MM.1S (cell line): Measurements from ENCODE around the gene POLR3C.

Source experiments
- DNase-seq: peaks from one replicate; pipeline ENCODE4 v3.0.0-alpha.2; 2015
- H2AFZ ChIP-seq: fragments of 300-600 bp; sonication (generic); 2 replicates; pipeline ENCODE4 v1.6.0; 2016; ENCODE audit warnings: antibody characterized with exemption, low read length
- H3F3A ChIP-seq: fragments of 300-600 bp; sonication (generic); 2 replicates; pipeline ENCODE4 v1.6.1; 2016; ENCODE audit warnings: mild to moderate bottlenecking, antibody characterized with exemption, low read length, moderate library complexity, mixed read lengths; ENCODE audit not compliant: insufficient read depth
- H3K27ac ChIP-seq: fragments of 300-600 bp; sonication (generic); 2 replicates; pipeline ENCODE4 v1.5.1; 2016; ENCODE audit warnings: mild to moderate bottlenecking, low read length
- H3K27me3 ChIP-seq: fragments of 300-600 bp; sonication (generic); replicated peaks from 2 replicates; pipeline ENCODE4 v1.6.0; 2016; ENCODE audit warnings: low read length; ENCODE audit not compliant: insufficient read depth
- H3K36me3 ChIP-seq: fragments of 300-600 bp; sonication (generic); replicated peaks from 2 replicates; pipeline ENCODE4 v1.6.1; 2016; ENCODE audit warnings: mild to moderate bottlenecking, low read length, mixed read lengths; ENCODE audit not compliant: insufficient read depth
- H3K4me1 ChIP-seq: fragments of 300-600 bp; sonication (generic); 2 replicates; pipeline ENCODE4 v1.6.1; 2016; ENCODE audit warnings: low read length, mixed read lengths
- H3K4me2 ChIP-seq: fragments of 300-600 bp; sonication (generic); 2 replicates; pipeline ENCODE4 v1.6.0; 2016; ENCODE audit warnings: low read depth, low read length
- H3K4me3 ChIP-seq: fragments of 300-600 bp; sonication (generic); 2 replicates; pipeline ENCODE4 v1.5.1; 2016; ENCODE audit warnings: low read length, mixed read lengths
- H3K79me2 ChIP-seq: fragments of 300-600 bp; sonication (generic); 2 replicates; pipeline ENCODE4 v1.6.1; 2016; ENCODE audit warnings: mixed run types, low read length, mixed read lengths
- H3K9ac ChIP-seq: fragments of 300-600 bp; sonication (generic); 2 replicates; pipeline ENCODE4 v1.6.1; 2016; ENCODE audit warnings: low read length, mixed read lengths
- H3K9me2 ChIP-seq: fragments of 300-600 bp; sonication (generic); replicated peaks from 2 replicates; pipeline ENCODE4 v1.6.1; 2016; ENCODE audit warnings: mild to moderate bottlenecking, low read length, mixed read lengths; ENCODE audit not compliant: insufficient read depth
- H3K9me3 ChIP-seq: fragments of 300-600 bp; sonication (generic); replicated peaks from 2 replicates; pipeline ENCODE4 v1.6.1; 2016; ENCODE audit warnings: mild to moderate bottlenecking, low read length, mixed read lengths; ENCODE audit not compliant: insufficient read depth
- H4K20me1 ChIP-seq: fragments of 300-600 bp; sonication (generic); 2 replicates; pipeline ENCODE4 v1.6.1; 2016; ENCODE audit warnings: mild to moderate bottlenecking, low read length, moderate library complexity, mixed read lengths; ENCODE audit not compliant: insufficient read depth
- EZH2 ChIP-seq: fragments of 300-600 bp; sonication (generic); optimal IDR thresholded peaks from 2 replicates; pipeline ENCODE3; 2017; ENCODE audit warnings: low read depth, mild to moderate bottlenecking, antibody characterized with exemption, low read length, mixed read lengths
- EZH2phosphoT487 ChIP-seq: fragments of 300-600 bp; sonication (generic); IDR thresholded peaks from 2 replicates; pipeline ENCODE4 v1.6.1; 2018; ENCODE audit warnings: antibody characterized with exemption, low read length
- TF ChIP-seq, protein P1 (sequence below): fragments of 300-600 bp; sonication (generic); IDR thresholded peaks from 2 replicates; pipeline ENCODE4 v1.5.1; 2016; ENCODE audit warnings: antibody characterized with exemption, low read length, mixed read lengths

POLR3C gene

DNA sequence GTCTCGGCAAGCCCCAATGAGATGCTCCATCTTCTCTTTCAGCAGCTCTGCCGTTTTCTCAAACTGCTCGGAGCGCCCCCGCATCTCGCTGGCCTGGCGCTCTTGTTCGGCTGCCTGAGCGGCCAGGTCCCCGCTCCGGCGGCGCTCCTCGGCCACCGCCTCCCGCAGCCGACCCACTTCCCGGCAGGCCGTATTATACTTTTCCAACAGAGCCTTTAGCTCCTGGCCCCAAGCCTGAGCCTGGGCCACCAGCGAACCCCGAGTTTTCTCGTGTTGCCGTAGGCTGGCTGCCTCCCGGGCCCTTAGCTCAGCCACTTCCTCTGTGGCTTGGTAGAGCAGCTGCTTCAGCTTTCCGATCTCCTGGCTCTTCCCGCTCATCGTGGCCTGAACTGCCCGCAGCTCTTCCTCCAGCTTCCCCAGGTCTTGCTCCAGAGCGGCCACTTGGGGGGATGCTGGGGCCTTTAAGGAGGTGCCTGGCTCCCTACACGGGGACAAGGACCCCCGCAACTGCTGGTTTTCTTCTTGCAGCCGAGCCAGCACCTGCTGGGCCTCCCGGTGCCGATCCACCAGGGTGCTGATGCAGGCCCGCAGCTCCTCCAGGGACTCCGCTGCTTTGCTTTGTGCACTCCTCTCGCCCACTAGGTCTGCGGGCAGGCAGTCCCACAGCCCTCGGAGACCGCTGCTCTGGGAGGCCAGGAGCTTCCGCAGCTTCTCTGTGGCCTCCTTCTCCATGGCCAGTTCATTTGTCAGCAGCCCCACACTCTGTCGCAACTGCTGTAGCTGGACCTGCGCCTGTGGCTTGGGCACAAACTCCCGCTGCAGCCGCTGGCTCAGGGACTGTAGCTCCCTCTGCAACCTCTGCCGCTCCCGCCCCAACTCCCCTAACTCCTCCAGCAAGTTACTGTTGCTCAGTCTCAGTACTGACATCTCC lies 48.3 kb downstream of the POLR3C start:
- Histone ChIP-seq H2AFZ (peak overlapping the region; percentile 93), H3K9ac (peak overlapping the region; percentile 50; the same call in 1 of the 2 replicates), H3K9me3 (no peaks in the 10 kb centered on the region), H3K4me2 (peak overlapping the region; percentile 94), H3F3A (0 out of 2 replicates have a peak, but pooled peaks cover 5% of the 10 kb centered on the region), H3K27ac (no peak overlapping the region), H3K4me3 (peak overlapping the region; percentile 66), H3K4me1 (peaks cover 6% of the 10 kb centered on the region), H3K27me3 (peaks cover 19% of the 10 kb centered on the region; the same call in 1 of the 2 replicates), H3K79me2 (no peaks in the 10 kb centered on the region), H3K36me3 (no peaks in the 10 kb centered on the region), H4K20me1 (no peaks in the 10 kb centered on the region), H3K9me2 (no peaks in the 10 kb centered on the region)
- peak; percentile 53 for DNase-seq
- TF ChIP-seq EZH2phosphoT487, result no peak
- TF ChIP-seq, protein P1, sequence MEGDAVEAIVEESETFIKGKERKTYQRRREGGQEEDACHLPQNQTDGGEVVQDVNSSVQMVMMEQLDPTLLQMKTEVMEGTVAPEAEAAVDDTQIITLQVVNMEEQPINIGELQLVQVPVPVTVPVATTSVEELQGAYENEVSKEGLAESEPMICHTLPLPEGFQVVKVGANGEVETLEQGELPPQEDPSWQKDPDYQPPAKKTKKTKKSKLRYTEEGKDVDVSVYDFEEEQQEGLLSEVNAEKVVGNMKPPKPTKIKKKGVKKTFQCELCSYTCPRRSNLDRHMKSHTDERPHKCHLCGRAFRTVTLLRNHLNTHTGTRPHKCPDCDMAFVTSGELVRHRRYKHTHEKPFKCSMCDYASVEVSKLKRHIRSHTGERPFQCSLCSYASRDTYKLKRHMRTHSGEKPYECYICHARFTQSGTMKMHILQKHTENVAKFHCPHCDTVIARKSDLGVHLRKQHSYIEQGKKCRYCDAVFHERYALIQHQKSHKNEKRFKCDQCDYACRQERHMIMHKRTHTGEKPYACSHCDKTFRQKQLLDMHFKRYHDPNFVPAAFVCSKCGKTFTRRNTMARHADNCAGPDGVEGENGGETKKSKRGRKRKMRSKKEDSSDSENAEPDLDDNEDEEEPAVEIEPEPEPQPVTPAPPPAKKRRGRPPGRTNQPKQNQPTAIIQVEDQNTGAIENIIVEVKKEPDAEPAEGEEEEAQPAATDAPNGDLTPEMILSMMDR, result no peak
- TF ChIP-seq EZH2, result no peak

DNA sequence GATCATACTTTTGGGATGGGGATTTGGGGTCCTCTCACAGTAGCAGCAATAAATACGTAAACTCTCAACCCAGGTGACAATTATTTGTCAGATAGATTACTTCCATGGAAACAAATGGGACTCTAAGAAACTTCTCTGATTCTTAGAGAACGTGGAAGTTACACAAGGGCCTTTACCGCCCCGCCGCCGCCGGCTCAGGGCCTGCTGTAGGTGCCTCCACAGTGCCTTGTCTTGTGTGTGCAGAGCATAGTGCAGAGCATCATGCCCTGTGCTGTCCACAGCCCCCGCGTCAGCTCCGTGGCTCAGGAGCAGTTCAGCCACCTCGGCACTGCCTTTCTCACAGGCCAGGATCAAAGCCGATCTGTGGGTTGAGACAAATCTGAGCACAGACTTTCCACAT lies 50.6 kb downstream of the POLR3C start:
- H3K27ac ChIP-seq, result no peak overlapping the region
- no peaks in the 10 kb centered on the region for H3K36me3 ChIP-seq
- H3K4me1 ChIP-seq, result peaks cover 6% of the 10 kb centered on the region
- 0 out of 2 replicates have a peak, but pooled peaks cover 5% of the 10 kb centered on the region for H3F3A ChIP-seq
- H3K4me3 ChIP-seq, result no peak overlapping the region
- H3K4me2 ChIP-seq, result no peak overlapping the region
- TF ChIP-seq EZH2phosphoT487 (no peak), EZH2 (no peak)
- TF ChIP-seq, protein P1, result no peak
- H3K9ac ChIP-seq, result no peak overlapping the region
- DNase-seq, result no peak
- no peaks in the 10 kb centered on the region for H3K79me2 ChIP-seq
- H3K9me3 ChIP-seq, result no peaks in the 10 kb centered on the region
- H4K20me1 ChIP-seq, result no peaks in the 10 kb centered on the region
- H3K27me3 ChIP-seq, result peaks cover 19% of the 10 kb centered on the region; the same call in 1 of the 2 replicates
- no peaks in the 10 kb centered on the region for H3K9me2 ChIP-seq
- H2AFZ ChIP-seq, result no peak overlapping the region

DNA sequence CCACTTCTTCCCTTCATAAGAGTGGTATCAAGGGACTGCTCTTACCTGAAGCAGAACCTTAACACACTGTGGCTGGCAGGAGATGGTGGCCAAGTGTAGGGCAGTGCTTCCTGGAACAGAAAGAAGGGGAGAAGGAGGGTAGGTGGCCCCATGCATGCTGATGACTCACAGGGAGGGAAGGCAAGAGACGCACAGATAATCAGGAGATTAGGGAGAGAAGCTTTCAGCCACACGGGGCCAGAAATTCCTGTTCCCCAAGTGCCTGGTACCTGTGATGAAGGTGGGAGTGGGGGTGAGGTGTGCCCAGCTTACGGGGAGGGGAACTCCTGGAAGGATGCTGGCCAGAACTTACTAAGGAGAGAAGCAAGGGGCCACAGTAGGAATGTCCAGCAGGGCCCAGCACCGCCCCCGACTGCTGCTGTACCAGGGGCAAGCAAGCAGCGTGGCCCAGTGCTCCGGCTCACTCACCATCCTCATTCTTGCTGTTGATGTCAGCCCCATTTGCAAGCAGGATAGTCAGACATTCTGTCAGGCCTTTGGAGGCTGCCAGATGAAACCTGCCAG lies 54.0 kb downstream of the POLR3C start:
- TF ChIP-seq EZH2phosphoT487 (no peak), EZH2 (no peak)
- TF ChIP-seq, protein P1, result no peak
- H4K20me1 ChIP-seq, result no peaks in the 10 kb centered on the region
- no peak for DNase-seq
- H3K4me3 ChIP-seq, result no peak overlapping the region
- no peaks in the 10 kb centered on the region for H3K79me2 ChIP-seq
- no peaks in the 10 kb centered on the region for H3K4me1 ChIP-seq
- no peak overlapping the region for H2AFZ ChIP-seq
- H3K27me3 ChIP-seq, result peaks cover 12% of the 10 kb centered on the region; the same call in 1 of the 2 replicates
- H3F3A ChIP-seq, result no peaks in the 10 kb centered on the region
- H3K4me2 ChIP-seq, result no peak overlapping the region
- no peaks in the 10 kb centered on the region for H3K36me3 ChIP-seq
- no peaks in the 10 kb centered on the region for H3K9me3 ChIP-seq
- H3K9me2 ChIP-seq, result no peaks in the 10 kb centered on the region
- no peak overlapping the region for H3K9ac ChIP-seq
- H3K27ac ChIP-seq, result no peak overlapping the region
